CD8-positive, alpha-beta memory T cell (primary cell): ENCODE data around the gene HECTD4. TPM values are rescaled to one million over a fixed set of nuclear protein-coding genes. Genes with fewer than 3 reads are reported as not detected.
A peak's percentile ranks its signal among the peaks of the same experiment; 100 is the strongest.
"Not testable (repeated sequence)": the region's sequence is repeated elsewhere in the genome, so short reads cannot be mapped to it uniquely, and the experiment has no call there.

Experiments
- CTCF ChIA-PET: fragments of 350-600 bp; sonication (Branson Sonifier 250); formaldehyde crosslinking; loops from one replicate; lab custom pipeline; 2021; ENCODE audit warnings: antibody characterized with exemption; lab: Charles Lee
- POLR2A ChIA-PET: fragments of 350-600 bp; sonication (Branson Sonifier 250); formaldehyde crosslinking; loops from one replicate; lab custom pipeline; 2021; ENCODE audit warnings: antibody characterized with exemption; lab: Charles Lee
- DNase-seq, 5 donors: peaks; one replicate each; pipeline versions ENCODE4 v3.0.0 to v3.0.0-alpha.2; 2020 to 2022; ENCODE audit warnings: mixed read lengths in 1 of 5
- H3K27ac ChIP-seq: one replicate; pipeline ENCODE4 v1.7.0; 2013; ENCODE audit warnings: low read depth, mild to moderate bottlenecking, low read length, moderate library complexity
- H3K27me3 ChIP-seq: 2 replicates; pipeline ENCODE4 v1.7.0; 2013; ENCODE audit warnings: low read length, mild to moderate bottlenecking; ENCODE audit not compliant: insufficient read depth, poor library complexity, severe bottlenecking
- H3K36me3 ChIP-seq: 2 replicates; pipeline ENCODE4 v1.7.0; 2013; ENCODE audit warnings: mild to moderate bottlenecking, low read length, moderate library complexity; ENCODE audit not compliant: insufficient read depth
- H3K4me1 ChIP-seq: 2 replicates; pipeline ENCODE4 v1.7.0; 2013; ENCODE audit warnings: mild to moderate bottlenecking, low read length, moderate library complexity; ENCODE audit not compliant: insufficient read depth
- H3K4me3 ChIP-seq: 2 replicates; pipeline ENCODE4 v1.7.0; 2013; ENCODE audit warnings: mild to moderate bottlenecking, low read length
- H3K9me3 ChIP-seq: 2 replicates; pipeline ENCODE4 v1.7.0; 2013; ENCODE audit warnings: mild to moderate bottlenecking, low read length
- H3K27ac Mint-ChIP-seq, 8 donors: one replicate each; pipeline ENCODE4 v1.8.0; 2020 to 2021; ENCODE audit warnings: mixed read lengths in 8 of 8, mild to moderate bottlenecking in 6 of 8, inconsistent platforms in 3 of 8, moderate library complexity in 3 of 8
- H3K27me3 Mint-ChIP-seq, 2 donors: one replicate each; pipeline ENCODE4 v1.8.0; 2020 to 2021; ENCODE audit warnings: mixed read lengths in 2 of 2, mild to moderate bottlenecking in 1 of 2, moderate library complexity in 1 of 2
- H3K36me3 Mint-ChIP-seq, 3 donors: one replicate each; pipeline ENCODE4 v1.8.0; 2020 to 2021; ENCODE audit warnings: mixed read lengths in 3 of 3, inconsistent platforms in 1 of 3, mild to moderate bottlenecking in 1 of 3
- H3K4me1 Mint-ChIP-seq, 3 donors: one replicate each; pipeline ENCODE4 v1.8.0; 2020 to 2021; ENCODE audit warnings: mixed read lengths in 3 of 3, inconsistent platforms in 1 of 3, mild to moderate bottlenecking in 1 of 3
- H3K4me3 Mint-ChIP-seq, 7 donors: one replicate each; pipeline ENCODE4 v1.8.0; 2020 to 2021; ENCODE audit warnings: mixed read lengths in 7 of 7, mild to moderate bottlenecking in 6 of 7, moderate library complexity in 4 of 7, inconsistent platforms in 2 of 7
- H3K9me3 Mint-ChIP-seq, 5 donors: one replicate each; pipeline ENCODE4 v1.8.0; 2020 to 2022; ENCODE audit warnings: mixed read lengths in 5 of 5, mild to moderate bottlenecking in 3 of 5, moderate library complexity in 2 of 5, inconsistent platforms in 1 of 5
- polyA plus RNA-seq: library from polyadenylated mRNA; unstranded; fragments of 300-500 nt; fragmentation: Illumina TruSeq; gene quantifications from one replicate; pipeline ENCODE4 v1.2.3, GENCODE V29; 2021
- total RNA-seq, 2 experiments: library from RNA; stranded (reverse); gene quantifications; one replicate each; pipeline ENCODE4 v1.2.3, GENCODE V29; 2021

The HECTD4 gene
- total and polyA plus RNA-seq, 3 experiments from 2014 or later: 3.1 to 32.8 (median 29.7) TPM

DNA sequence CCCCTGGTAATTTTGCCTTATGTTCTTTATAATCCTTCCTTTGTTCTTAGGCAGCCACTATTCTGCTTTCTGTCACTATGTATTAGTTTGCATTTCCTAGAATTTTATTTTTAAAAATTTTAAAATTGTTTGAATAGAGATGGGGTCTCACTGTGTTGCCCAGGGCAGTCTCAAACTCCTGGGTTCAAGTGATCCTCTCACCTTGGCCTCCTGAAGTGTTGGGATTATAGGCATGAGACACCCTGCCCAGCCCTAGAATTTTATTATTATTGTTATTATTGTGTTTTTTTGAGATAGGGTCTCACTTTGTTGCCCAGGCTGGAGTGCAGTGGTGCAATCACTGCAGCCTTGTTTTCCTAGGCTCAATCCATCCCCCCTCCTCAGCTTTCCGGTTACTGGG, 39.1 kb upstream of the HECTD4 start:
- H3K9me3 Mint-ChIP-seq: no peaks in the 10 kb centered on the region
- H3K4me3 Mint-ChIP-seq: peak overlapping the region in 2 of 7 donors; percentile 72 to 98
- peaks cover 0 to 21% (median 0%) of the 10 kb centered on the region in 3 donors for H3K36me3 Mint-ChIP-seq
- peaks cover 0 to 2% of the 10 kb centered on the region in 2 donors for H3K27me3 Mint-ChIP-seq
- Histone ChIP-seq H3K4me3 (no peak overlapping the region), H3K36me3 (no peaks in the 10 kb centered on the region), H3K27me3 (no peaks in the 10 kb centered on the region), H3K27ac (no peak overlapping the region), H3K4me1 (peaks cover 26% of the 10 kb centered on the region), H3K9me3 (no peaks in the 10 kb centered on the region)
- CTCF ChIA-PET: no interaction called here
- no peak for DNase-seq
- H3K4me1 Mint-ChIP-seq: peaks cover 50 to 73% (median 66%) of the 10 kb centered on the region in 3 donors
- POLR2A ChIA-PET: no interaction called here
- H3K27ac Mint-ChIP-seq: peak overlapping the region in 1 of 8 donors; percentile 99

DNA sequence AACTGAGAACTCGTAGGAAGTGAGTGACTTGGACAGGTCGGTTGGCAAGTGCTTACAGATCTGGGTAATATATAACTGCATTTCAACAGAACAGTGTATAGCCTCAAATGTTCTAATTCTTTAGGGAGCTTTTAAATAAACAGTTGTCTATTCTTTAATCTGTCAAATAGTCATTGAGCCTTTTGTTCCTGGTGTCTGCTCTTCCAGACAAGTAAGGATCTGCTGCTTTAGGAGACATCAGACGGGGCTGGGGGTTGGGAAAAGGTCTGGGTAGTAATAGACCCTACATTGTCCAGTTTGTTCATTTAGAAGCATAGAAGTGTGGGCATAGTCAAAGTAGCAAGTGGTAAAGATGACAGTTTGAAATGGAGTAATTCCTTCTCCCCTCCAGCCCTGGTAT, 38.5 kb upstream of the HECTD4 start:
- ChIA-PET POLR2A (no interaction called here), CTCF (no interaction called here)
- no peak for DNase-seq
- Mint-ChIP-seq H3K4me3 (peak overlapping the region; percentile 72 to 98 (median 93)), H3K4me1 (peaks cover 48 to 70% (median 62%) of the 10 kb centered on the region in 3 donors), H3K27ac (peak overlapping the region in 7 of 8 donors; percentile 28 to 99 (median 55)), H3K36me3 (peaks cover 0 to 19% (median 0%) of the 10 kb centered on the region in 3 donors), H3K9me3 (no peaks in the 10 kb centered on the region), H3K27me3 (peaks cover 0 to 2% of the 10 kb centered on the region in 2 donors)
- H3K36me3 ChIP-seq: no peaks in the 10 kb centered on the region
- no peak overlapping the region for H3K4me3 ChIP-seq
- H3K4me1 ChIP-seq: peaks cover 26% of the 10 kb centered on the region
- no peaks in the 10 kb centered on the region for H3K9me3 ChIP-seq
- H3K27me3 ChIP-seq: no peaks in the 10 kb centered on the region
- H3K27ac ChIP-seq: no peak overlapping the region

DNA sequence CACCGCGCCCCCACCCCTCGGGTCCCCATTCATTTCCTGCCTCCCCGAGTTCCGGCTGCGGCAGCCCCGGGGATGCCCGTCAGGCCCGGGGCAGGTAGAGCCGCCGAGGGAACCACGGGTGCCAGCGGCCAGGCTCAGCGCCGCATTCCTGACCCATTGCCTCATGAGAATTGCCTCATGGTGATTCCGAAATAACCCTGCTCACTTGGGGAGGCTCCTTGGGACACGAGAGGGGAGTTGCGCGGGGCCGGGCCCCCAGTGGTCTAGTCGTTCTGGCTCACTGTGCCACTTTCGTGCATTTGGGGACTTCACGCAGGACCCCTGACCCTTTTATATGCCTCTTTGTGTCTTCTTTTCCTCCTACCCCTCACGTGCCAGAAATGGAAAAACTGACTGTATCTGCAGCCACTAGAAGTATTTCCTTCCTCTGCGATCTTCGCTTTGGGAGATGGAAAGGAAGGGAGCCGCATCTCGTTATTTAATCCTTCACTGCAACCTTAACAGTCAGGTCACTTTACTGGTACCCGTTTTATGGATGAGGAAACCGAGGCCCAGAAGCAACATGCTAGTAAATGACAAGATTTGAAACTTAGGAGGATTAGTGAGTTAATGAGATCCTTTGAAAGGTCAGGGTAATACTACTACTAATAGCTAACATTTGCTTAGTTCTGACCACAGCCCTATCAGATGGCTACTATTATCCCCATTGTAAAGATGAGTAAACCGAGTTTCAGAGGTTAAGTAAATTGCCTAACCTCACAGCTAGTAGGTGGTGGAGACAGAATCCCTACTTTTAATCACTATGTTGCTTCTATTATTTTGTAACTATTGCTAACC, 37.3 kb upstream of the HECTD4 start:
- Histone ChIP-seq H3K27me3 (no peaks in the 10 kb centered on the region), H3K27ac (peak overlapping the region; percentile 96), H3K36me3 (no peaks in the 10 kb centered on the region), H3K4me1 (peaks cover 26% of the 10 kb centered on the region), H3K9me3 (no peaks in the 10 kb centered on the region), H3K4me3 (peak overlapping the region; percentile 100)
- H3K4me1 Mint-ChIP-seq: peaks cover 43 to 59% (median 52%) of the 10 kb centered on the region in 3 donors
- peaks cover 0 to 18% (median 0%) of the 10 kb centered on the region in 3 donors for H3K36me3 Mint-ChIP-seq
- peaks cover 0 to 2% of the 10 kb centered on the region in 2 donors for H3K27me3 Mint-ChIP-seq
- peak overlapping the region; percentile 91 to 98 (median 94) for H3K4me3 Mint-ChIP-seq
- DNase-seq: peak in 1 of 5 donors; percentile 71
- peak overlapping the region; percentile 92 to 99 (median 96) for H3K27ac Mint-ChIP-seq
- H3K9me3 Mint-ChIP-seq: no peaks in the 10 kb centered on the region
- ChIA-PET CTCF (no interaction called here), POLR2A (no interaction called here)

DNA sequence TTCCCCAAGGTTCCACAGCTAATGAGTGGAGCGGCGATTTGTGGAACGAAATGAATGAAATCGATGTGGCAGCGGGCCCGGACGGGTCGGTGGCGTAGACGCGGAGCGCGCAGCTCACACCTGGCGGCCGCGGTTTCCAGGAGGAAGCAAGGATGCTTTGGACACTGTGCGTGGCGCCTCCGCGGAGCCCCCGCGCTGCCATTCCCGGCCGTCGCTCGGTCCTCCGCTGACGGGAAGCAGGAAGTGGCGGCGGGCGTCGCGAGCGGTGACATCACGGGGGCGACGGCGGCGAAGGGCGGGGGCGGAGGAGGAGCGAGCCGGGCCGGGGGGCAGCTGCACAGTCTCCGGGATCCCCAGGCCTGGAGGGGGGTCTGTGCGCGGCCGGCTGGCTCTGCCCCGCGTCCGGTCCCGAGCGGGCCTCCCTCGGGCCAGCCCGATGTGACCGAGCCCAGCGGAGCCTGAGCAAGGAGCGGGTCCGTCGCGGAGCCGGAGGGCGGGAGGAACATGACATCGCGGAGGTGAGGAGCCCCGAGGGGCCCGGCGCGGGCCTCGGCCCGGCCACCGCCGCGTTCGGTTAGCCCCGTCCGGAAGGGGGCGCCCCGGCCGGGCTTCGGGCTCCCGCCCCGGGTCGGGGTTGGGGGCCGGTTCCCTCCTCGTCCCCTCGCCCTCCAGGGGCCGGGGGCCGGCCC, 36.5 kb upstream of the HECTD4 start, which contains the start of gene PTPN11:
Gene PTPN11 (plus strand): TSS at position 340 of the 689 bp plus-strand sequence. CDS start 165 bp downstream, at position 505.
- Mint-ChIP-seq H3K9me3 (no peaks in the 10 kb centered on the region), H3K4me1 (peaks cover 38 to 51% (median 44%) of the 10 kb centered on the region in 3 donors), H3K36me3 (peaks cover 0 to 14% (median 0%) of the 10 kb centered on the region in 3 donors), H3K4me3 (peak within 1 kb of the TSS; percentile 94 to 99 (median 98)), H3K27ac (peak within 1 kb of the TSS; percentile 95 to 99 (median 99)), H3K27me3 (peaks cover 0 to 2% of the 10 kb centered on the region in 2 donors)
- CTCF ChIA-PET: interaction anchor here (0.8 to 1.1 kb wide), 2 partner anchors 11 to 18 kb away, joined by 3 read pairs; no protein-coding TSS in a partner anchor
- POLR2A ChIA-PET: interaction anchor here (0.7 kb wide), 1 partner anchor 406 kb away, joined by 3 read pairs; the partner anchor contains the start of genes ERP29 and TMEM116
- peaks cover 26% of the 10 kb centered on the region for H3K4me1 ChIP-seq
- H3K4me3 ChIP-seq: peak within 1 kb of the TSS; percentile 100
- H3K9me3 ChIP-seq: no peaks in the 10 kb centered on the region
- H3K27me3 ChIP-seq: no peaks in the 10 kb centered on the region
- no peaks in the 10 kb centered on the region for H3K36me3 ChIP-seq
- peak; percentile 86 to 94 (median 88) for DNase-seq
- H3K27ac ChIP-seq: peak within 1 kb of the TSS; percentile 96

DNA sequence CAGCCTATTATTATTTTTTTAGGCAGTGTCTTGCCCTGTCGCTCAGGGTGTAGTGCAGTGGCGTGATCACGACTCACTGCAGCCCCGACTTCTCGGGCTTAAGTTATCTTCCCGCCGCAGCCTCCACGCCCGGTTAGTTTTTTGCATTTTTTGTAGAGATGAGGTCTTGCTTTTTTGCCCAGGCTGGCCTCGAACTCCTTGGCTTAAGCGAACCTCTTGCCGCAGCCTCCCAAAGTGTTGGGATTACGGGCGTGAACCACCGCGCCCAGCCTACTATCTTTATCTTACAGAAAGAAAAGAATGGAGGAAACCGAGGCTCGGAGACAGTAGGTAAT, 36.0 kb upstream of the HECTD4 start:
- Mint-ChIP-seq H3K27me3 (peaks cover 0 to 2% of the 10 kb centered on the region in 2 donors), H3K27ac (peak overlapping the region; percentile 95 to 99 (median 99)), H3K36me3 (peaks cover 0 to 14% (median 0%) of the 10 kb centered on the region in 3 donors), H3K4me1 (peaks cover 36 to 48% (median 42%) of the 10 kb centered on the region in 3 donors), H3K4me3 (peak overlapping the region; percentile 94 to 99 (median 97)), H3K9me3 (no peaks in the 10 kb centered on the region)
- DNase-seq: no peak
- Histone ChIP-seq H3K9me3 (no peaks in the 10 kb centered on the region), H3K4me1 (peaks cover 26% of the 10 kb centered on the region), H3K36me3 (no peaks in the 10 kb centered on the region), H3K27me3 (no peaks in the 10 kb centered on the region), H3K4me3 (peak overlapping the region; percentile 100), H3K27ac (peak overlapping the region; percentile 96)
- ChIA-PET POLR2A (interaction anchor here (0.7 kb wide), 1 partner anchor 405 kb away, joined by 3 read pairs; the partner anchor contains the start of genes ERP29 and TMEM116), CTCF (interaction anchor here (0.8 to 1.1 kb wide), 2 partner anchors 11 to 17 kb away, joined by 3 read pairs; no protein-coding TSS in a partner anchor)

DNA sequence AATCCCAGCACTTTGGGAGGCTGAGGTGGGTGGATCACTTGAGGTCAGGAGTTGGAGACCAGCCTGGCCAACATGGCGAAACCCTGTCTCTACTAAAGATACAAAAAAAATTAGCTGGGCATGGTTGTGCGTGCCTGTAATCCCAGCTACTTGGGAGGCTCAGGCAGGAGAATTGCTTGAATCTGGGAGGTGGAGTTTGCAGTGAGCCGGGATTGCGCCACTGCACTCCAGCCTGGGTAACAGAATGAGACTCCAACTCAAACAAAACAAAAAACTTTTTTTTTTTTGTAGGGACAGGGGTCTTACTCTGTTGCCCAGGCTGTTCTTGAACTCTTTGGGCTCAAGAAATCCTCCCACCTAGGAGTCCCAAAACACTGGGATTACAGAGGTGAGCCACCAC, 33.2 kb upstream of the HECTD4 start:
- H3K9me3 Mint-ChIP-seq, H3K27ac ChIP-seq, DNase-seq, CTCF ChIA-PET, POLR2A ChIA-PET, H3K4me3 ChIP-seq, H3K9me3 ChIP-seq, H3K4me3 Mint-ChIP-seq, H3K27me3 Mint-ChIP-seq, H3K27me3 ChIP-seq, H3K36me3 ChIP-seq: not testable (repeated sequence)
- Mint-ChIP-seq H3K36me3 (peaks cover 0 to 11% (median 0%) of the 10 kb centered on the region in 3 donors), H3K27ac (peak overlapping the region in 1 of 8 donors; percentile 36), H3K4me1 (peaks cover 17 to 31% (median 21%) of the 10 kb centered on the region in 3 donors)
- H3K4me1 ChIP-seq: peaks cover 15% of the 10 kb centered on the region

DNA sequence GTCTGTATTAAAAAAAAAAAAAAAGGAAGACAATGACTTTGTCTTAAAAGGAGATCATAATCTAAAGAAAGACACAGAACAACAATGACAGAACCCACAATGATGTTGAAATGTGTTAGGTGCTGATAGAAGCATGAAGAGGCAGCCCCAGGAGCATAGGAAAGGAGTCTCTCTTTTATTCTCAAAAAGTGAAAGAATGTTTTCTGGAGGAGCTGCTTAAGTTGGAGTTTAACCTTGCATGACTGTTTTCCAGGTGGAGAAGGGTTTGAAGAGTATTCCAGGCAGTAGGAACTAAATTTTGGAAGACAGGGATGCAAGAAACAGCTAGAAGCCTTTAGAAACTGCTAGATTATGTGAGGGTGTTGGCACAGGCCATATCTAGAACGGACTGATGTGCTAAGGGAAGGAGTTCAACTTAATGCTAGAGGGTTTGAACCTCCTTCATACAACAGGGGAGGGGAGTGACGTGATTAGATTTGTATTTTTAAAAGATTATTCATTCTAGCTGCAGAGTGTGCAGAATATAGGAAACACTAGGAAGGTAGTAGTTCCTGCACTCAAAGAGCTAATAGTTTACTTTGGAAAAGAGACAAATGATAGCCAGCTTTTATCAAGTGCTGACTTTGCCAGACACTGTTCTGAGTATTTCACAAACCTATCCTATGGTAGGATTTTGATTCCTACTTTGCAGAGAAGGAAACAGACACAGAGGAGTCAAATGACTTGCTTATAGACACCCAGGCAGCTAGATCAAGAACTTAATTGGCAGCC, 31.8 kb upstream of the HECTD4 start:
- Mint-ChIP-seq H3K4me3 (peak overlapping the region in 2 of 7 donors; percentile 7 to 52), H3K9me3 (no peaks in the 10 kb centered on the region), H3K4me1 (peaks cover 15 to 25% (median 16%) of the 10 kb centered on the region in 3 donors), H3K27ac (no peak overlapping the region), H3K36me3 (peaks cover 0 to 10% (median 0%) of the 10 kb centered on the region in 3 donors), H3K27me3 (peaks cover 0 to 2% of the 10 kb centered on the region in 2 donors)
- Histone ChIP-seq H3K4me3 (no peak overlapping the region), H3K27ac (peak overlapping the region; percentile 57), H3K9me3 (no peaks in the 10 kb centered on the region), H3K4me1 (peaks cover 3% of the 10 kb centered on the region), H3K27me3 (no peaks in the 10 kb centered on the region), H3K36me3 (no peaks in the 10 kb centered on the region)
- ChIA-PET POLR2A (interaction anchor here (0.6 kb wide), 1 partner anchor 27 kb away, joined by 4 read pairs; no protein-coding TSS in a partner anchor), CTCF (no interaction called here)
- no peak for DNase-seq
